K562 (cell line): Measurements from ENCODE around the gene GANAB. TPM values are rescaled to one million over a fixed set of nuclear protein-coding genes. Genes with fewer than 3 reads are reported as not detected.

Experiments used
- CSDE1 ChIP-seq, 2 experiments: fragments of 450-650 bp; IDR thresholded peaks; 2 replicates each; pipeline ENCODE4 v1.6.1; 2016; ENCODE audit warnings: mild to moderate bottlenecking in 1 of 2
- ETS2 ChIP-seq: IDR thresholded peaks from 2 replicates; pipeline ENCODE4 v1.6.1; 2016; ENCODE audit warnings: borderline replicate concordance, missing genetic modification characterization, mild to moderate bottlenecking, moderate library complexity, missing compliant biosample characterization; ENCODE audit not compliant: poor library complexity, severe bottlenecking
- FUS ChIP-seq: fragments of 200-400 bp; formaldehyde crosslinking; optimal IDR thresholded peaks from 2 replicates; pipeline ENCODE3; 2017; ENCODE audit warnings: low read depth, low read length
- HNRNPL ChIP-seq: fragments of 200-400 bp; formaldehyde crosslinking; IDR thresholded peaks from 2 replicates; pipeline ENCODE4 v1.6.1; 2017; ENCODE audit warnings: low read depth, mild to moderate bottlenecking, low read length
- NR0B1 ChIP-seq: fragments of 450-650 bp; IDR thresholded peaks from one replicate; pipeline ENCODE4 v1.6.1; 2018; ENCODE audit warnings: mild to moderate bottlenecking, moderate library complexity; ENCODE audit not compliant: partially characterized antibody
- NUFIP1 ChIP-seq: fragments of 450-650 bp; IDR thresholded peaks from 2 replicates; pipeline ENCODE4 v1.6.1; 2018; ENCODE audit not compliant: partially characterized antibody
- OTX1 ChIP-seq: fragments of 450-650 bp; formaldehyde crosslinking; IDR thresholded peaks from 2 replicates; pipeline ENCODE4 v1.4.0; 2022; ENCODE audit warnings: mild to moderate bottlenecking
- PBX2 ChIP-seq, 2 experiments: IDR thresholded peaks in 1 of 2; conservative IDR thresholded peaks in 1 of 2; 2 replicates each; pipeline ENCODE4 v1.6.1; 2016; ENCODE audit warnings: low read depth in 2 of 2, mild to moderate bottlenecking in 1 of 2, missing compliant biosample characterization in 1 of 2, missing genetic modification characterization in 1 of 2, moderate library complexity in 1 of 2
- SFPQ ChIP-seq: fragments of 200-400 bp; formaldehyde crosslinking; IDR thresholded peaks from 2 replicates; pipeline ENCODE4 v1.6.1; 2017; ENCODE audit warnings: mild to moderate bottlenecking, low read depth, low read length, moderate library complexity
- SIN3A ChIP-seq, 2 experiments: fragments of 150-350 bp in 1 of 2; IDR thresholded peaks; 2 replicates each; pipeline ENCODE4 v1.6.1; 2011 to 2016; ENCODE audit warnings: borderline replicate concordance in 2 of 2, low read depth in 2 of 2, low read length in 2 of 2, mild to moderate bottlenecking in 2 of 2, moderate library complexity in 2 of 2; ENCODE audit not compliant: control insufficient read depth in 1 of 2
- SREBF1 ChIP-seq: fragments of 150-350 bp; IDR thresholded peaks from 2 replicates; pipeline ENCODE4 v1.6.1; 2014; ENCODE audit warnings: antibody characterized with exemption, low read depth, low read length, borderline replicate concordance
- THRAP3 ChIP-seq: fragments of 450-650 bp; IDR thresholded peaks from 2 replicates; pipeline ENCODE4 v1.6.1; 2016; ENCODE audit warnings: mild to moderate bottlenecking, inconsistent platforms, borderline replicate concordance
- ZFP30 ChIP-seq: fragments of 250-450 bp; sonication (Bioruptor Pico); IDR thresholded peaks from 2 replicates; pipeline ENCODE4 v1.8.0; 2022; ENCODE audit warnings: moderate library complexity, mild to moderate bottlenecking, inconsistent platforms, borderline replicate concordance
- ZNF133 ChIP-seq: fragments of 250-450 bp; sonication (Bioruptor Pico); IDR thresholded peaks from 2 replicates; pipeline ENCODE4 v1.4.0; 2020; ENCODE audit warnings: mild to moderate bottlenecking
- ZNF274 ChIP-seq: IDR thresholded peaks from 2 replicates; pipeline ENCODE4 v1.6.1; 2011; ENCODE audit warnings: low read depth, mild to moderate bottlenecking, low read length, moderate library complexity, borderline replicate concordance
- ZNF41 ChIP-seq: fragments of 250-450 bp; sonication (Bioruptor Pico); conservative IDR thresholded peaks from 2 replicates; pipeline ENCODE4 v1.4.0; 2020; ENCODE audit warnings: mild to moderate bottlenecking
- ZNF436 ChIP-seq: fragments of 250-450, 450-650 bp; sonication (Bioruptor Pico); formaldehyde crosslinking; IDR thresholded peaks from 2 replicates; pipeline ENCODE4 v1.7.0; 2020; ENCODE audit warnings: mild to moderate bottlenecking
- ZNF449 ChIP-seq: fragments of 250-450 bp; sonication (Bioruptor Pico); IDR thresholded peaks from 2 replicates; pipeline ENCODE4 v1.8.0; 2022; ENCODE audit warnings: moderate library complexity, mild to moderate bottlenecking, inconsistent platforms
- ZNF57 ChIP-seq: fragments of 450-650 bp; formaldehyde crosslinking; IDR thresholded peaks from 2 replicates; pipeline ENCODE4 v1.4.0; 2020; ENCODE audit warnings: mild to moderate bottlenecking, moderate library complexity
- ZNF644 ChIP-seq: fragments of 200-800 bp; sonication (Bioruptor generic); IDR thresholded peaks from 2 replicates; pipeline ENCODE4 v1.6.1; 2016; ENCODE audit warnings: low read depth, missing genetic modification characterization, missing compliant biosample characterization
- polyA plus RNA-seq, 8 experiments: library from polyadenylated mRNA; depleted of rRNA in 4 of 8; stranded (reverse) in 5 of 8; unstranded in 3 of 8; fragments of >200 nt; fragmentation: Nextera tagmentation in 2 of 8; fragmentation: Illumina TruSeq in 1 of 8; extraction: Ambion mirVana in 2 of 8; extraction: Trizol in 1 of 8; gene quantifications; 2 replicates each; pipeline versions ENCODE4 v1.2.1 to v1.2.3, GENCODE V29; 2011 to 2014; ENCODE audit warnings: inconsistent platforms in 1 of 8, missing spikeins in 1 of 8
- total RNA-seq, 7 experiments: library from RNA; depleted of rRNA in 6 of 7; stranded (reverse); fragments of >200 nt in 6 of 7; fragmentation: Illumina TruSeq in 2 of 7; extraction: Trizol in 2 of 7; gene quantifications; 2 replicates each; pipeline versions ENCODE4 v1.2.1 to v1.2.3, GENCODE V29; 2011 to 2021; ENCODE audit warnings: low replicate concordance in 1 of 7

The GANAB gene
- total and polyA plus RNA-seq, 9 of the 15 experiments (the other 6 are each of a cell fraction or from before 2014, with no cell fraction given) = 6.5 to 284 (median 161) TPM

- no peak for TF ChIP-seq SFPQ
- no peak for TF ChIP-seq ZNF644
- no peak for TF ChIP-seq ZNF133
- no peak for TF ChIP-seq ZNF274
- peak in 1 of 2 experiments; percentile 86; a peak in 2 of 4 replicates for TF ChIP-seq SIN3A (IDR thresholded peaks at IDR 0.05; ENCODE audit: borderline replicate concordance in 2 of 2, control insufficient read depth in 1 of 2, low read depth in 2 of 2, low read length in 2 of 2)
- 0 out of 2 replicates have a peak, but pooled peaks have one; percentile 11 for TF ChIP-seq ZNF41 (CRISPR knock-in tag)
- TF ChIP-seq CSDE1 (IDR thresholded peaks at IDR 0.05) = peak in 1 of 2 experiments; percentile 69; a peak in 2 of 4 replicates
- TF ChIP-seq SREBF1 = no peak
- peak; percentile 72; the same call in 1 of the 2 replicates for TF ChIP-seq ZNF436 (CRISPR knock-in tag)
- TF ChIP-seq FUS = no peak
- no peak for TF ChIP-seq ETS2 (tag)
- TF ChIP-seq NUFIP1 = no peak
- TF ChIP-seq ZFP30 (CRISPR knock-in tag) = no peak; the same call in 1 of the 2 replicates
- TF ChIP-seq ZNF57 = no peak
- no peak for TF ChIP-seq OTX1 (CRISPR knock-in tag)
- peak; percentile 60; the same call in 1 of the 2 replicates for TF ChIP-seq THRAP3
- no peak for TF ChIP-seq ZNF449
- no peak for TF ChIP-seq PBX2 (CRISPR knock-in tag; IDR thresholded peaks at IDR 0.05; ENCODE audit: low read depth)
- no peak for TF ChIP-seq PBX2 (tag; conservative IDR thresholded peaks at IDR 0.05; ENCODE audit: low read depth)
- no peak for TF ChIP-seq NR0B1
- TF ChIP-seq HNRNPL = no peak
Measured at GRCh38 chr11:62665075-62665598, 18.7 kb upstream of the GANAB start, which contains the start of the genes C11orf98 and CSKMT (continued).
